ENCODE results near the gene ARID4B.
"Not testable (repeated sequence)": the region's sequence is repeated elsewhere in the genome, so short reads cannot be mapped to it uniquely, and the experiment has no call there.

The ARID4B gene

GRCh38 chr1:235227414-235227813 lies 100.6 kb downstream of the ARID4B start:
- TF ChIP-seq, protein P1, sequence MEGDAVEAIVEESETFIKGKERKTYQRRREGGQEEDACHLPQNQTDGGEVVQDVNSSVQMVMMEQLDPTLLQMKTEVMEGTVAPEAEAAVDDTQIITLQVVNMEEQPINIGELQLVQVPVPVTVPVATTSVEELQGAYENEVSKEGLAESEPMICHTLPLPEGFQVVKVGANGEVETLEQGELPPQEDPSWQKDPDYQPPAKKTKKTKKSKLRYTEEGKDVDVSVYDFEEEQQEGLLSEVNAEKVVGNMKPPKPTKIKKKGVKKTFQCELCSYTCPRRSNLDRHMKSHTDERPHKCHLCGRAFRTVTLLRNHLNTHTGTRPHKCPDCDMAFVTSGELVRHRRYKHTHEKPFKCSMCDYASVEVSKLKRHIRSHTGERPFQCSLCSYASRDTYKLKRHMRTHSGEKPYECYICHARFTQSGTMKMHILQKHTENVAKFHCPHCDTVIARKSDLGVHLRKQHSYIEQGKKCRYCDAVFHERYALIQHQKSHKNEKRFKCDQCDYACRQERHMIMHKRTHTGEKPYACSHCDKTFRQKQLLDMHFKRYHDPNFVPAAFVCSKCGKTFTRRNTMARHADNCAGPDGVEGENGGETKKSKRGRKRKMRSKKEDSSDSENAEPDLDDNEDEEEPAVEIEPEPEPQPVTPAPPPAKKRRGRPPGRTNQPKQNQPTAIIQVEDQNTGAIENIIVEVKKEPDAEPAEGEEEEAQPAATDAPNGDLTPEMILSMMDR (IDR thresholded peaks at IDR 0.05; ENCODE audit: unreplicated experiment in 3 of 3) = no peak
- Mint-ChIP-seq H3K27me3 (ENCODE audit: low read depth) (no peaks in the 10 kb centered on the region), H3K27ac (no peak overlapping the region), H3K36me3 (ENCODE audit: low read depth) (peaks cover 32% of the 10 kb centered on the region), H3K4me1 (no peaks in the 10 kb centered on the region), H3K9me3 (no peaks in the 10 kb centered on the region), H3K4me3 (no peak overlapping the region)

GRCh38 chr1:235226933-235227332 lies 101.0 kb downstream of the ARID4B start:
- Mint-ChIP-seq H3K9me3 (no peaks in the 10 kb centered on the region), H3K27ac (no peak overlapping the region), H3K27me3 (ENCODE audit: low read depth) (no peaks in the 10 kb centered on the region), H3K4me3 (no peak overlapping the region), H3K4me1 (no peaks in the 10 kb centered on the region), H3K36me3 (ENCODE audit: low read depth) (peaks cover 32% of the 10 kb centered on the region)
- TF ChIP-seq, protein P1 (IDR thresholded peaks at IDR 0.05; ENCODE audit: unreplicated experiment in 3 of 3) = no peak

- no peaks in the 10 kb centered on the region for H3K9me3 Mint-ChIP-seq
Measured at GRCh38 chr1:235225299-235225698, 102.7 kb downstream of the ARID4B start.

GRCh38 chr1:235221653-235222375 lies 106.2 kb downstream of the ARID4B start:
- Mint-ChIP-seq H3K36me3 (ENCODE audit: low read depth) (peaks cover 33% of the 10 kb centered on the region), H3K4me1 (no peaks in the 10 kb centered on the region), H3K9me3 (no peaks in the 10 kb centered on the region), H3K27ac (no peak overlapping the region), H3K4me3 (no peak overlapping the region), H3K27me3 (ENCODE audit: low read depth) (no peaks in the 10 kb centered on the region)
- TF ChIP-seq, protein P1 (IDR thresholded peaks at IDR 0.05; ENCODE audit: unreplicated experiment in 3 of 3) = no peak

More at GRCh38 chr1:235225299-235225698, 102.7 kb downstream of the ARID4B start:
- H3K27me3 Mint-ChIP-seq (ENCODE audit: low read depth) = no peaks in the 10 kb centered on the region
- no peak overlapping the region for H3K4me3 Mint-ChIP-seq
- peaks cover 31% of the 10 kb centered on the region for H3K36me3 Mint-ChIP-seq (ENCODE audit: low read depth)
- H3K27ac Mint-ChIP-seq = no peak overlapping the region
- TF ChIP-seq, protein P1 (IDR thresholded peaks at IDR 0.05; ENCODE audit: unreplicated experiment in 3 of 3) = no peak
- no peaks in the 10 kb centered on the region for H3K4me1 Mint-ChIP-seq

DNA sequence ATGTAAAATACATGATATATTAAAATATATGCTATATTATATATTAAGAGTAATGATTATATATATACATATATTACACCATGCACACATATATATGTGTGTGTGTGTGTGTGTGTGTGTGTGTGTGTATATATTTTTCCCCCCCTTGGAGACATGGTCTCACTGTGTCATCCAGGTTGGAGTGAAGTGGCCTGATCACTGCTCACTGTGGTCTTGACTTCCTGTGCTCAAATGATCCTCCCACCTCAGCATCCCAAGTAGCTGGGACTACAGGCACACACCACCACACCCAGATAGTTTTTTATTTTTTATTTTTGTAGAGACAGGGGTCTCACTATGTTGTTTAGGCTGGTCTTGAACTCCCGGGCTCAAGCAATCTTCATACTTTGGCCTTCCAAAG lies 112.5 kb downstream of the ARID4B start:
- Mint-ChIP-seq H3K27me3 (ENCODE audit: low read depth) (no peaks in the 10 kb centered on the region), H3K9me3 (no peaks in the 10 kb centered on the region), H3K27ac (no peak overlapping the region), H3K4me3 (no peak overlapping the region), H3K4me1 (no peaks in the 10 kb centered on the region), H3K36me3 (ENCODE audit: low read depth) (peaks cover 51% of the 10 kb centered on the region)
- TF ChIP-seq, protein P1 (IDR thresholded peaks at IDR 0.05; ENCODE audit: unreplicated experiment in 3 of 3) = no peak

DNA sequence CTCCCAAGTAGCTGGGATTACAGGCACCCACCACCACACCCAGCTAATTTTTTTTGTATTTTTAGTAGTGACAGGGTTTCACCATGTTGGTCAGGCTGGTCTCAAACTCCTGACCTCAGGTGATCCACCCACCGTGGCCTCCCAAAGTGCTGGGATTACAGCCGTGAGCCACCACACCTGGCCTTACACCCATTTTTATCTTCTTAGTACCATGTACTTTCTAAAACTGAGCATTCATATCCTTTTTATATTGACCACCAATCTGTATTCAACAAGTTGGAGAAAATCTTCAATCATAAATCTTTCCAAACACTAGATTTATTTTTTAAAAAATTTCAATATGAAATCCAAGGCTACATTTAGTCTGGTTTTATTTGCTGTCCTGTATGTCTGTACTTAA lies 113.0 kb downstream of the ARID4B start:
- H3K9me3 Mint-ChIP-seq, H3K4me1 Mint-ChIP-seq: not testable (repeated sequence)

More for the DNA sequence above, 113.0 kb downstream of the ARID4B start:
- H3K27ac Mint-ChIP-seq; H3K4me3 Mint-ChIP-seq; H3K27me3 Mint-ChIP-seq (ENCODE audit: low read depth): not testable (repeated sequence)
- peaks cover 52% of the 10 kb centered on the region for H3K36me3 Mint-ChIP-seq (ENCODE audit: low read depth)

Measured in nephron (organoid).